ENCODE results near the gene JAG1. TPM values are rescaled to one million over a fixed set of nuclear protein-coding genes. Genes with fewer than 3 reads are reported as not detected.

Gene JAG1
- total RNA-seq, 3 donors from 2014 or later: 87.1 to 104 (median 94.4) TPM

DNA sequence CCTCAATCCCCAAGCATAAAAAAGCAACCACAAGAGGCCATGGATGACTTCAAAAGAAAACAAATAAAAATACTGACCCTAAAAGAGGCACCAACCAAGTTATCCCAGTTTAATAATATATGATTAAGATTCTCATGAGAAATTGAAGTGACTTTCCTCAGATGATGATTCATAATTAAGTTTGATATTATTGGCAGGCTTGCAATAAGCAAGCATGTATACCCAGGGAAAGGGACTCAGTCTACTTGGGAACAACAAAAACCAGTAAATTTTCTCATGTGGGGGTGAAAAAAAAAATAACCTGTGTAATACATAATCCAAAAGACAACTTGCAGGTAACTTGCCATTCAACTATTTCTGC, 19.6 kb downstream of the JAG1 start:
- TF ChIP-seq, protein P1, sequence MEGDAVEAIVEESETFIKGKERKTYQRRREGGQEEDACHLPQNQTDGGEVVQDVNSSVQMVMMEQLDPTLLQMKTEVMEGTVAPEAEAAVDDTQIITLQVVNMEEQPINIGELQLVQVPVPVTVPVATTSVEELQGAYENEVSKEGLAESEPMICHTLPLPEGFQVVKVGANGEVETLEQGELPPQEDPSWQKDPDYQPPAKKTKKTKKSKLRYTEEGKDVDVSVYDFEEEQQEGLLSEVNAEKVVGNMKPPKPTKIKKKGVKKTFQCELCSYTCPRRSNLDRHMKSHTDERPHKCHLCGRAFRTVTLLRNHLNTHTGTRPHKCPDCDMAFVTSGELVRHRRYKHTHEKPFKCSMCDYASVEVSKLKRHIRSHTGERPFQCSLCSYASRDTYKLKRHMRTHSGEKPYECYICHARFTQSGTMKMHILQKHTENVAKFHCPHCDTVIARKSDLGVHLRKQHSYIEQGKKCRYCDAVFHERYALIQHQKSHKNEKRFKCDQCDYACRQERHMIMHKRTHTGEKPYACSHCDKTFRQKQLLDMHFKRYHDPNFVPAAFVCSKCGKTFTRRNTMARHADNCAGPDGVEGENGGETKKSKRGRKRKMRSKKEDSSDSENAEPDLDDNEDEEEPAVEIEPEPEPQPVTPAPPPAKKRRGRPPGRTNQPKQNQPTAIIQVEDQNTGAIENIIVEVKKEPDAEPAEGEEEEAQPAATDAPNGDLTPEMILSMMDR (IDR thresholded peaks at IDR 0.05): no peak
- Histone ChIP-seq H3K9me3 (no peaks in the 10 kb centered on the region), H3K4me3 (no peak overlapping the region), H3K4me1 (ENCODE audit: low read depth) (peaks cover 16% of the 10 kb centered on the region), H3K36me3 (ENCODE audit: low read depth) (peaks cover 3% of the 10 kb centered on the region)
- no peak for DNase-seq
- no peak for ATAC-seq
- intact Hi-C loops (cut with DNase I, micrococcal nuclease): no loop called here

DNA sequence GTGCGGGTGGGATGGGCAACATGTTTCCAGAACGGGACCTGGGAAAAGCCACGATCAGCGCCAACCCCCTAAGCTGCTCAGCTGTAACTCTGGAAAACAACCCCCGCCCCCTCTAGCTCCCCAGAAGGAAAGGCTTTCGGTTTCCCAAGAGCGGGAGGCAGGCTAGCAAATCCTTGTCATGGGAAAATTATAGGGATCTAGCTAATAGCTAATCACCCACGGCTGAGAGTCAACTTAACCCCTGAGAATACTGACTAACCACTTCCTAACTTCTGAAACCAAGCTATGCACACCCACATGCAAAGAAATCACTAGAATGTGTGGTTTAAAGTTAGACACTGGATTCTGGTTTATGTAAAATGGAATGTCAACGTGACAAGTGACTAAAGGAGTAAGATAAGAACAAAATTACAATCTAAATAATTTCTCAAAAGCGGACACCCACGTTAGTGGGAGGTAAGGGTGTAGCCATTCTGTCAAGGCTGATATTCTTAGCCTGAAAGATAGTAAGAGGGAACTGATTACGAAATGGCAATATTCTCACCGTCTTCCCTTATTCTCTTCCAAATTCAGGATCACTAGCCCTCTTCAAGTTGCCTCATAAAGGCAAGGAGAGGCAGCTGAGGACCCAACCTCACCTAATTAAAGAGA, 20.1 kb downstream of the JAG1 start:
- H3K4me1 ChIP-seq (ENCODE audit: low read depth): peaks cover 16% of the 10 kb centered on the region
- TF ChIP-seq, protein P1 (IDR thresholded peaks at IDR 0.05): no peak
- H3K36me3 ChIP-seq (ENCODE audit: low read depth): peaks cover 3% of the 10 kb centered on the region
- no peak for ATAC-seq
- no peak overlapping the region for H3K4me3 ChIP-seq
- intact Hi-C loops (cut with DNase I, micrococcal nuclease): no loop called here
- H3K9me3 ChIP-seq: no peaks in the 10 kb centered on the region
- DNase-seq: peak in 1 of 3 donors; percentile 49

DNA sequence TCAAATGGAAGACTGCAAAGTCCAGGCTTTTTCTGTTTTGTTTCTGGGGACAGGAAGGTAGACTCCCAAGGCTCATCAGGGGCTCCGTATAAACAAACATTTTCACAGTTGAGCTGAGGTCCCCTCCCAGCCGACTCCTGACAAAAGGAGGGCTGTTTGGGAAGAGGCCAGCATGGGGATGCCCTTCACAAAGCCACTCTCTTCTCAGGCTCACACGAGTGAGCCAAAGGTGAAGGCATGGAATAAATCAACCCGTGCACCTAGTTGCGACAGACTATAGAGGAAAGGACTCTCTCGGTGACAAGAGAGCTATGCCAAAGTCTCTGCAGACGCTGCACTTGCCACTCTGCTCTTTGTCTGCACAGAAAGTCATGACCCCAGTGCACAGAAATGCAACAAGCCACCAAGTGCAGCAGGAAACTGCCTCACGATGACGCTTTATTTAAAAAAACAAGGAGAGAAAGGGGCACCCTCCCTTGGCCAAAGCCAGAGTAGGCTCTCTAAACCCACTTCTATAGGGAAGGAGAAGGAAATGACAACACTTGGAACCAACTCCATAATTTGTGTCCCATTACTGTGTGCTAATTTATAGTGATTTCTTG, 21.0 kb downstream of the JAG1 start:
- ATAC-seq (no peak), DNase-seq (no peak)
- Histone ChIP-seq H3K9me3 (no peaks in the 10 kb centered on the region), H3K36me3 (ENCODE audit: low read depth) (peaks cover 3% of the 10 kb centered on the region), H3K4me3 (no peak overlapping the region), H3K4me1 (ENCODE audit: low read depth) (peaks cover 16% of the 10 kb centered on the region)
- intact Hi-C loops (cut with DNase I, micrococcal nuclease): no loop called here
- TF ChIP-seq, protein P1 (IDR thresholded peaks at IDR 0.05): no peak

DNA sequence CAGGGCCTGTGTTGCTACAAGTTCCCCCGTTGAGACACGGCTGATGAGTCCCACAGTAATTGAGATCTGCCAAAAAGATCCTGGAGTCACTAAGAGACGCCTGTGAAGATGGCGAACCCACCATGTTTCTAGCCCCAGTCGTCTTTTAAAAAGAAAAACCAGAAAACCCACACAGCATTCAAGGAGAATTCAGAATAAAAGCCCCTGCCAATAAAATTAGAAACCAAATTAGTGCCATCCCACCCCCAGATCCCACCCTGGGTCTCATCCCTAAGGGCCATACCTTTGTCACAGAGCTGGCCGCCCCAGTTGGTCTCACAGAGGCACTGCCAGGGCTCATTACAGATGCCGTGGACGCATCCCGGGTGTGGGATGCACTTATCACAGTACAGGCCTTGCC, 21.6 kb downstream of the JAG1 start:
- ATAC-seq: no peak
- DNase-seq: no peak
- H3K4me1 ChIP-seq (ENCODE audit: low read depth): peaks cover 16% of the 10 kb centered on the region
- intact Hi-C loops (cut with DNase I, micrococcal nuclease): no loop called here
- peaks cover 3% of the 10 kb centered on the region for H3K36me3 ChIP-seq (ENCODE audit: low read depth)
- H3K9me3 ChIP-seq: no peaks in the 10 kb centered on the region
- TF ChIP-seq, protein P1 (IDR thresholded peaks at IDR 0.05): no peak
- H3K4me3 ChIP-seq: no peak overlapping the region

DNA sequence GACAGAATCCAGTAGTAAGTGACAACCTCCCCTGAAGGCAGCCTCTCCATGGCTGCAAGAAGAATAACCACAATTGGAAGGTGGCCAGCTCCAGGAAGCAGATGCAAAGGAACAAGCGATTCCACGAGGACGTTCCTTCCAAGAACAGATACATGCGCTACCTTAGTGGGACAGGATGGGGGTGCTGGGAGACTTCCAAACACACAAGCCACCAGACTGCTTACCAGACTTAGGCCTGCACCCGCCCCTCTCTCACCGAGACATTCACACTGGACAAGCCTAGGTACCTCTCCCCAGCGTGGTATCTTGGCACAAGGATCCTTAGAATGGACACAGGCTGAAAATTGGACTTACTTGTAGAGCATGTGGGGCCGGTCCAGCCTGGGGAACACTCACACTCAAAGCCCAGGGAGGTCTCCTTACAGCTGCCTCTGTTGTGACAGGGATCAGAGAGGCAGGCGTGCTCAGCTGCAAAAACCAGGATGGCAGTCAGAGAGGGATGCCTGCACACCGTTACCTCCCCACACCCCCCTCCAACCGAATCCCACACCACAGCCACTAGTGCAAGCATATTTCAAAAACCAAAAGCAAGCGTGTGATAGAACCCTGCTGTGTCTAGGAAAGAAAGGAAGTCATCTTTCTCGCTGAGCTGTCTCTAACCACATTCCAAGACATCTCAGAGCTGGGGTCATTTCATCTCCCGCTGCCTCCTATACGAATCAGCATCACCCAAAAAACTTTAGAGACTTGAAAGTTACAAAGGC, 22.4 kb downstream of the JAG1 start:
- TF ChIP-seq, protein P1 (IDR thresholded peaks at IDR 0.05): no peak
- H3K4me3 ChIP-seq: no peak overlapping the region
- H3K4me1 ChIP-seq (ENCODE audit: low read depth): peaks cover 12% of the 10 kb centered on the region
- intact Hi-C loops (cut with DNase I, micrococcal nuclease): no loop called here
- H3K36me3 ChIP-seq (ENCODE audit: low read depth): peaks cover 3% of the 10 kb centered on the region
- H3K9me3 ChIP-seq: no peaks in the 10 kb centered on the region
- no peak for DNase-seq
- ATAC-seq: no peak
